Upper lobe of left lung (tissue), 6 donors: Measurements from ENCODE around the gene ZFP30. TPM values are rescaled to one million over a fixed set of nuclear protein-coding genes. Genes with fewer than 3 reads are reported as not detected.
"Not testable (repeated sequence)": the region's sequence is repeated elsewhere in the genome, so short reads cannot be mapped to it uniquely, and the experiment has no call there.

Source experiments
- ATAC-seq, 2 donors: fragments of 200-7000 bp; cut with Tn5 transposase; one replicate each; pipeline ENCODE4 v1.9.1; 2022; ENCODE audit warnings: mild to moderate bottlenecking in 2 of 2, moderate library complexity in 2 of 2; ENCODE audit not compliant: low FRiP score in 2 of 2
- DNase-seq, 2 donors: peaks; one replicate each; pipeline ENCODE4 v3.0.0-alpha.2; 2019 to 2020
- H3K27ac ChIP-seq, 4 donors: fragments of 200-600 bp; sonication (generic); one replicate each; pipeline ENCODE4 v1.5.1; 2016 to 2019
- H3K27me3 ChIP-seq, 4 donors: fragments of 200-600 bp; sonication (generic); one replicate each; pipeline ENCODE4 v1.5.1; 2017 to 2019
- H3K36me3 ChIP-seq, 4 donors: fragments of 200-600 bp; sonication (generic); one replicate each; pipeline ENCODE4 v1.5.1; 2016 to 2019
- H3K4me1 ChIP-seq, 4 donors: fragments of 200-600 bp; sonication (generic); one replicate each; pipeline ENCODE4 v1.5.1; 2018 to 2019
- H3K4me3 ChIP-seq, 4 donors: fragments of 200-600 bp; sonication (generic); one replicate each; pipeline ENCODE4 v1.5.1; 2017 to 2019; ENCODE audit warnings: mild to moderate bottlenecking in 2 of 4, moderate library complexity in 1 of 4
- H3K9me3 ChIP-seq, 4 donors: fragments of 200-600 bp; sonication (generic); one replicate each; pipeline ENCODE4 v1.5.1; 2018 to 2019
- CTCF ChIP-seq, 6 experiments: fragments of 450-650 bp in 4 of 6; fragments of 200-600 bp in 2 of 6; sonication (generic) in 2 of 6; IDR thresholded peaks; one replicate each; pipeline ENCODE4 v1.5.1; 2016 to 2019; ENCODE audit warnings: antibody characterized with exemption in 6 of 6
- EP300 ChIP-seq, 4 donors: sonication (generic); formaldehyde crosslinking; IDR thresholded peaks; one replicate each; pipeline ENCODE4 v1.5.1; 2017; ENCODE audit warnings: antibody characterized with exemption in 4 of 4, control low read depth in 2 of 4
- POLR2A ChIP-seq, 4 donors: fragments of 450-650 bp; IDR thresholded peaks; one replicate each; pipeline ENCODE4 v1.5.1; 2016 to 2017; ENCODE audit warnings: antibody characterized with exemption in 4 of 4, mild to moderate bottlenecking in 2 of 4
- POLR2AphosphoS5 ChIP-seq, 2 donors: sonication (generic); formaldehyde crosslinking; IDR thresholded peaks; one replicate each; pipeline ENCODE4 v1.5.1; 2017; ENCODE audit warnings: antibody characterized with exemption in 2 of 2
- WGBS, 2 donors: methylation state at CpG; one replicate each; pipeline ENCODE4 v1.1.5; 2017 to 2018; 5-methylcytosine and 5-hydroxymethylcytosine counted together
- total RNA-seq, 6 donors: library from RNA; depleted of rRNA in 4 of 6; stranded (reverse); fragments of >200 nt in 4 of 6; gene quantifications; one replicate each; pipeline versions ENCODE4 v1.1.0 to v1.2.1, GENCODE V29; 2016 to 2021
- donor health status: DM: no; HTN: no; CAD: no; lungs with moderate emphysema.
- donor health status: DM: no; HTN: yes; CAD: no; lungs with severe emphysema.

ZFP30 gene
- total RNA-seq, 6 donors from 2014 or later: 2.8 to 34.6 (median 12.3) TPM

GRCh38 chr19:37691881-37692504 lies 36.7 kb upstream of the ZFP30 start:
- peak overlapping the region; percentile 71 to 86 (median 78) for H3K27ac ChIP-seq
- H3K27me3 ChIP-seq: no peaks in the 10 kb centered on the region
- peak in 1 of 6 experiments; percentile 18 for TF ChIP-seq CTCF (IDR thresholded peaks at IDR 0.05)
- TF ChIP-seq POLR2AphosphoS5 (IDR thresholded peaks at IDR 0.05): peak; percentile 44 to 76
- TF ChIP-seq POLR2A (IDR thresholded peaks at IDR 0.05): peak in 1 of 4 donors; percentile 40
- TF ChIP-seq EP300 (IDR thresholded peaks at IDR 0.05): no peak
- DNase-seq (peak; percentile 74 to 93), ATAC-seq (peak; percentile 90 to 97)
- 1 to 3% methylated on average over 12 to 47 of the region's 48 CpGs for WGBS, 2 donors
- H3K9me3 ChIP-seq: peaks cover 0 to 33% (median 29%) of the 10 kb centered on the region in 4 donors
- peak overlapping the region; percentile 48 to 64 (median 56) for H3K4me3 ChIP-seq
- peaks cover 0 to 7% (median 2%) of the 10 kb centered on the region in 4 donors for H3K36me3 ChIP-seq
- H3K4me1 ChIP-seq: peaks cover 0 to 13% (median 1%) of the 10 kb centered on the region in 4 donors

DNA sequence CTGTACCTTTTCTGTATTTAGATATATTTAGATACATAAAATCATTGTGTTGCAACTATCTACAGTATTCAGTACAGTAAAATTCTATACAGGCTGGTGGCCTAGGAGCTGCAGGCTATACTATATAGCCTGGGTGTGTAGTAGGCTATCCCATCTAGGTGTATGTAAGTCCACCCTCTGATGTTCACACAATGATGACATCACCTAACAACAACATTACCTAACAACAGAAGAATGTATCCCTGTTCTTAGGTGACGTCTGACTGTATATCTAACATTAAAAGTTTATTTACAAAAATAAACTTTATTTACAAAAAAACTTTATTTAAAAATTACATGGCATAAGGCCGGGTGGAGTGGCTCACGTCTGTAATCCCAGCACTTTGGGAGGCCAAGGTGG lies 28.3 kb upstream of the ZFP30 start:
- Histone ChIP-seq H3K27me3 (no peaks in the 10 kb centered on the region), H3K36me3 (peaks cover 0 to 7% (median 0%) of the 10 kb centered on the region in 4 donors), H3K27ac (no peak overlapping the region), H3K9me3 (peaks cover 9 to 23% (median 18%) of the 10 kb centered on the region in 4 donors), H3K4me3 (no peak overlapping the region), H3K4me1 (no peaks in the 10 kb centered on the region)
- 90 to 97% methylated on average over 3 of the region's 3 CpGs for WGBS, 2 donors
- DNase-seq (no peak), ATAC-seq (no peak)
- no peak for TF ChIP-seq POLR2AphosphoS5 (IDR thresholded peaks at IDR 0.05)
- TF ChIP-seq CTCF (IDR thresholded peaks at IDR 0.05): no peak
- TF ChIP-seq EP300 (IDR thresholded peaks at IDR 0.05): no peak
- TF ChIP-seq POLR2A (IDR thresholded peaks at IDR 0.05): no peak

GRCh38 chr19:37669450-37669914 lies 14.2 kb upstream of the ZFP30 start:
- H3K4me3 ChIP-seq: no peak overlapping the region
- H3K27ac ChIP-seq: no peak overlapping the region
- no peaks in the 10 kb centered on the region for H3K36me3 ChIP-seq
- no peaks in the 10 kb centered on the region for H3K4me1 ChIP-seq
- DNase-seq (no peak), ATAC-seq (no peak)
- 90 to 93% methylated on average over 6 of the region's 6 CpGs for WGBS, 2 donors
- TF ChIP-seq POLR2AphosphoS5 (IDR thresholded peaks at IDR 0.05) (no peak), POLR2A (IDR thresholded peaks at IDR 0.05) (no peak), CTCF (IDR thresholded peaks at IDR 0.05) (no peak), EP300 (IDR thresholded peaks at IDR 0.05) (no peak)
- peaks cover 75 to 95% (median 88%) of the 10 kb centered on the region in 4 donors for H3K9me3 ChIP-seq
- H3K27me3 ChIP-seq: no peaks in the 10 kb centered on the region

DNA sequence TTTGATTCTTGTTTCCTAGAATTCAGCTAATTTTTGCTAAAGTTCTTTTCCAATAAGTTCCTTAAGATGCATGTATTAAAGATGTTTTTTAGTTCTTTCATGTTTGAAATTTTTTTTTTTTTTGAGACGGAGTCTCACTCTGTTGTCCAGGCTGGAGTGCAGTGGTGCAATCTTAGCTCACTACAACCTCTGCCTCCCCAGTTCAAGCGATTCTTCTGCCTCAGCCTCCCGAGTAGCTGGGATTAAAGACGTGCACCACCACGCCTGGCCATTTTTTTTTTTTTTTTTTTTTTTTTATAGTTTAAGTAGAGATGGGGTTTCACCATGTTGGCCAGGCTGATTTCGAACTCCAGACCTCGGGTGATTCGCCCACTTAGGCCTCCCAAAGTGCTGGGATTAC lies 1.9 kb upstream of the ZFP30 start:
- not testable (repeated sequence) for H3K36me3 ChIP-seq, H3K27ac ChIP-seq, DNase-seq, H3K27me3 ChIP-seq, ATAC-seq, H3K4me3 ChIP-seq
- H3K4me1 ChIP-seq: peaks cover 7 to 25% (median 17%) of the 10 kb centered on the region in 4 donors
- WGBS, 2 donors: 97 to 99% methylated on average over 8 of the region's 8 CpGs
- H3K9me3 ChIP-seq: peaks cover 0 to 12% (median 5%) of the 10 kb centered on the region in 4 donors

DNA sequence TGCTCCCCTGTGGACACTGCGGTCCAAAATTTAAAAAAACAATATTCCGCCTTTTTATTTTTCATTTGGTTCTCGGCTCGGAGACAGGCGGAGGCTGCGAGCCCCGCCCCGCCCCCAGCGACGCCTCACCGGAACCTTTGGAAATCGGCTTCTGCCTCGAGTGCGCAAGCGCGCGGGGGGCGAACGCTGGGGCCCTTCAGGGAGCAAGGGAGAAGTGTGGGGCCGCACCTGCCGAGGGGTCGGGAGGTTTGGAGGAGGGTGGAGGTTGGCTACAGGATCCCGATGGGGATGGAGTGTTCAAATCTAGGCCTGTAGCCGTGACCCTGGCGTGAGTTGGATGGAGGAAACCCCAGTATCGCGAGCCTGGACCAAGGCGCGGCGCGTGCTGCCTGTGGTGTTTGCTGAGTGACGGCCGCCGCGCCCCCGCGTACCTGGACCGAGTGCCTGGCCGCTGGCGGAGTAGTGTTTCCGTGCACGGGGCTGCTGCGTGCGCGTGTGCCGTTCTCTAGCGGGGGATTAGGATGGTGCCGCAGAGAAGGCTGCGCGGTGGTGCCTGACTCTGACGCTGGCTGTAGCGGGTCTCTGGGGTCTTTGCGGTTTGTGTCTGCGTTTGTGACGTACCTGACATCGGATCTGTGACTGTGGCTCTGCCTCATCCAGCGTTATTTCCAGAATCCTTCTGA lies 565 bp upstream of the ZFP30 start:
- DNase-seq (peak; percentile 73 to 97), ATAC-seq (peak; percentile 84 to 91)
- Histone ChIP-seq H3K9me3 (peaks cover 0 to 12% (median 4%) of the 10 kb centered on the region in 4 donors), H3K4me3 (peak overlapping the region; percentile 60 to 87 (median 78)), H3K27me3 (no peaks in the 10 kb centered on the region), H3K27ac (peak overlapping the region; percentile 81 to 90 (median 89)), H3K36me3 (no peaks in the 10 kb centered on the region), H3K4me1 (peaks cover 7 to 25% (median 17%) of the 10 kb centered on the region in 4 donors)
- 1 to 3% methylated on average over 32 to 33 of the region's 57 CpGs for WGBS, 2 donors
- TF ChIP-seq EP300 (IDR thresholded peaks at IDR 0.05) (no peak), POLR2AphosphoS5 (IDR thresholded peaks at IDR 0.05) (peak in 1 of 2 donors; percentile 17), POLR2A (IDR thresholded peaks at IDR 0.05) (peak in 1 of 4 donors; percentile 28)
